NCI-H146 (cell line): ENCODE data around the gene CNBD2.
"Not testable (repeated sequence)": the region's sequence is repeated elsewhere in the genome, so short reads cannot be mapped to it uniquely, and the experiment has no call there.

Experiments
- DNase-seq: peaks from one replicate; lab custom pipeline; 2025; lab: John Stamatoyannopoulos, UW

Gene CNBD2

DNA sequence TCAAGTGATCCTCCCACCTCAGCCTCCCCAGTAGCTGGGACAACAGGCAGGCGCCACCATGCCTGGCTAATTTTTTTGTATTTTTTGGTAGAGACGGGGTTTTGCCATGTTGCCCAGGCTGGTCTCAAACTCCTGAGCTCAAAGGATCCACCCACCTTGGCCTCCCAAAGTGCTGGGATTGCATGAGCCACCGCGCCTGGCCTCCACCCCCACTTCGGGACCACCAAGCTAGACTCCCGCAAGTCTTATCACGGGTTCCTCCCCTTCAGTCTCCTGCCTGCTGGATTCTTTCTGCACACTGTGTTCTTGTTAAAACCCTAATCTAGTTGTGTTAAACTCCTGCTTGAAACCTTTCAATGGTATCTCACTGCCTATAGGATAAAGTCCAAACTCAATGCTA, 57.7 kb downstream of the CNBD2 start:
- DNase-seq: not testable (repeated sequence)

DNA sequence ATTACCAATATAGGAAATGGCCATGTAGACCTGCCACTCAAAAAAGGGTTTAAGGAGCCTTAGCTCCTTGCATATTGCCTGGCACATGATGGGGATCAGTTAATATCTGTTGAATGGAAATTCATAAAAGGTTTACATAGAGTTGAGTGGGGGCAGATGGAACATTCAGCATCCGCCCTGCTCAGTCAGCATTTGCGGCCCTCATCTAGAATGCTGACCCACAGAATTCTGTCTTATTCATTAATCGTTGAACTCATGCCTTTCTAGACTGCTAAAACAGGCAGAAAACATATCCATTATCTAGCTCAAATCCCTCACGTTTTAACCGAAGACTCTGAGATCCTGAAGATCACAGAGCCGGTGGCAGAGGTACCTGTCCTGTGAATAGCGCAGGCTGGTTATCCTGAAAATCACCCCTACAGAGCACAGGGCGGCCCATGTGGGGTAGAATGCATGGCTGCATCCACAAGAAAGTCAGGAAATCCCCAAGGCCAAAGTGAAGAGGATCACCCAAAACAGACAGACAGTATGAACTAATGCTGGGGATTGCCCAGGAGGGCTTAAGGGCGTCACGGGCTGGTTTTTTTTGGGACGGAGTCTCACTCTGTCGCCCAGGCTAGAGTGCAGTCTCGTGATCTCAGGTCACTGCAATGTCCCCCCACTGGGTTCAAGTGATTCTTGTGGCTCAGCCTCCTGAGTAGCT, 59.9 kb downstream of the CNBD2 start:
- DNase-seq: no peak

GRCh38 chr20:36030149-36030548, 61.8 kb downstream of the CNBD2 start:
- no peak for DNase-seq

DNA sequence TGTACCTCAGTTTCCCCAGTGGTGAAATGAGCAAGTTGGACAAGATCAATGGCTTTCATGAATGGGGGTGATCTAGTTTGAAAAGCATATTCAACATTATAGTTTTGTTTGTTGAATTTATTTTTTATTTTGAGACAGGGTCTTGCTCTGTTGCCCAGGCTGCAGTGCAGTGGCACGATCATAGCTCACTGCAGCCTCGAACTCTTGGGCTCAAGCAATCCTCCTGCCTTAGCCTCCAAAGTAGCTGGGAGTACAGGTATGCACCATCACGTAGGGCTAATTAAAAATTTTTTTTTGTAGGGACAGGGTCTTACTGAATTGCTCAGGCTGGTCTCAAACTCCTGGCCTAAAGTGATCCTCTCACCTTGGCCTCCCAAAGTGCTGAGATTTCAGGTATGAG, 63.4 kb downstream of the CNBD2 start:
- no peak for DNase-seq

DNA sequence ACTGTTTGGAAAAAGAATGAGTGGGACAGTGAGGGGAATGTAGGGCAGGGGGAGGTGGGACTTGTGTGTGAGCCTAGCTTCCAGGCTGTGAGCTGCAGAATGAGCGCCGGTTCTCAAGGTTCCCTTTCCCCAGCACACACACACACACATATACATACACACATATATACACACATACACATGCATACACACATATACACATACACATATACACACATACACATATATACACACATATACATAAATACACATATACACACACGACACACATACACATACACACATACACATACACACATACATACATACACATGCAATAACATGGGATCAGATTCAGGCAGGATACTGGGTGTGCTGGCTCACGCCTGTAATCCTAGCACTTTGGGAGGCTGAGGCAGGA, 66.5 kb downstream of the CNBD2 start:
- DNase-seq: no peak

GRCh38 chr20:36035745-36036144, 67.4 kb downstream of the CNBD2 start:
- DNase-seq: no peak

- DNase-seq: no peak
These were observed 68.3 kb downstream of the CNBD2 start for GRCh38 chr20:36036688-36037087.

- DNase-seq: no peak
These were observed 72.2 kb downstream of the CNBD2 start for GRCh38 chr20:36040571-36040970.

DNA sequence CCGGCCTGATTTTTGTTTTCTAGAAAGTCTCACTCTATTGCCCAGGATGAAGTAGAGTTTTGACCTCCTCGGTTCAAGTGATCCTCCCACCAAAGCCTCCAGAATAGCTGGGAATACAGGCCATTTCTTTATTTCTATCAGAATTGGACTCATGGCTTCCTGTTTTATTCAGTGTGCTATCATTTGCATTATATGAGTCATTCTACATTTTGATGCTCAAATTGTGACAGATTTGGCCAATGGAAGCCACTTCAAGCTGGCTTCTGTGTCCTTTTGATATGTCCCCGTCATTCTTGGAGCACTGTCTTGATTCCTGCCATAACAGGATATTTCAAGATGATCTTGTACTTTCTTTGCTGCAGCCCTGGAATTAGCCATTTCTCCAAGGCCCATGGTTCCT, 75.1 kb downstream of the CNBD2 start:
- DNase-seq: no peak

- no peak for DNase-seq
These were observed 75.6 kb downstream of the CNBD2 start for GRCh38 chr20:36043892-36044515.

DNA sequence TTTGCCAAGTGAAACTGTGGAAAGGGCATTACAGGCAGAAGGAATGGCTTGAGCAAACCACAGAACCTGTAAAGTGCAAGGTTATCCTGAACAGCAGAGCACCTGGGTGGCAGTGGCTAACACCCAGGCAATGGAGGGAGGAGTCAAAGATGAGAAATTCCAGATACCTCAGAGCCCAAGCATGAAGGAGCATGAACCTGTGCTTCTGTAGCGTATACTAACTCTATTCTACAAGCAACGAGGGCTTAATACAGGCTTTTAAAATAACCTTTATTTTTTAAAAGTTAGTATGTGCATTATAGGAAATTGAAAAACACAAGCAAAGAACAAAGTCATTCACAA, 77.0 kb downstream of the CNBD2 start:
- DNase-seq: no peak

DNA sequence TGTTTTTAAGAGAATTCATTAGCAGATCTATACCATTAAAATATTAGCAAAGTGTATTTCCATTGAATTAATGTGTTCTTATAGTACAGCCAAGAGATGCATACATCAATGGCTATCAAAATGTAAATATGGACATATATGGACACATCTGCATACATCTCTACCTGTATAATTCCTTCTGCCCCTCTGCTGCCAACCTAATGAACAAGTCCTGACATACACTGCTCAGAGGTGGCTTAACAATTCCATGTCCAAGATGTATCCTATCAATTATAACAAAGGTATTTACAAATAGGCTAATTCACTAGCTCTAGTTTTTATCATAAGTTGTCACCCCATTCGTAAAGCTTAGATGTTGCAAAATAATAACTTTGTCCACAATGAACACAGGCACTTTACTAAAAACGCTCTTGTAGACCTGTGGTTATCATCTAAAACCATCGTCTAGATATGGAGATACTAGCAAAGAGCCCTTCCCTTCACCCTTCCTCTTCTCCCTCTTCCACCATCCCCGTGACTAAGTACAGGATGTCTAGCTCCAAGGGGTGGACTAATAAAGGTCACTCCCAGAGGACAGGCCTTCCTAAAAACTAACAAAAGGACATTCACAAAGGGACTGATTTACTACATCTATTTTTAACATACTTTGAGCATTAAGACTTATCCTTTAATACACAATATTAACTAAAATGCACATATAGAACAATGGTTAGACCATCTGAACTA, 77.8 kb downstream of the CNBD2 start:
- not testable (repeated sequence) for DNase-seq

DNA sequence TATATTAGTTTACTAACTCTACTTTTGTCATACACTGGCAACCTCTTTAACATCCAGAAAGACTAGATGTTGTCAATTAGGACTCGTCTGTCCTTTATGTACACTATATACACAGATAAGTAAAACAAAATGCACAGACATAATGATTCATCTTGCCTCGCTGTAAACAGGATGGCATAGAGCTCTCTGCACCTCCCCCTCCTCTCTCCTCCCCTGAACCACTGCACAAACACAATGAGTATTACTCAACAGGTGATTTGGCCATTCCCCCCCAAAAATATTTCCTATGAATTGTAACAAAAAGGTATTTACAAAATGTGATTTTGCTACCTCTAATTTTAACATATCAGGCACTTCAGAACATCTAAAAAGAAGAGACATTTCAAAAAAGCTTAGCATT, 81.0 kb downstream of the CNBD2 start:
- not testable (repeated sequence) for DNase-seq

DNA sequence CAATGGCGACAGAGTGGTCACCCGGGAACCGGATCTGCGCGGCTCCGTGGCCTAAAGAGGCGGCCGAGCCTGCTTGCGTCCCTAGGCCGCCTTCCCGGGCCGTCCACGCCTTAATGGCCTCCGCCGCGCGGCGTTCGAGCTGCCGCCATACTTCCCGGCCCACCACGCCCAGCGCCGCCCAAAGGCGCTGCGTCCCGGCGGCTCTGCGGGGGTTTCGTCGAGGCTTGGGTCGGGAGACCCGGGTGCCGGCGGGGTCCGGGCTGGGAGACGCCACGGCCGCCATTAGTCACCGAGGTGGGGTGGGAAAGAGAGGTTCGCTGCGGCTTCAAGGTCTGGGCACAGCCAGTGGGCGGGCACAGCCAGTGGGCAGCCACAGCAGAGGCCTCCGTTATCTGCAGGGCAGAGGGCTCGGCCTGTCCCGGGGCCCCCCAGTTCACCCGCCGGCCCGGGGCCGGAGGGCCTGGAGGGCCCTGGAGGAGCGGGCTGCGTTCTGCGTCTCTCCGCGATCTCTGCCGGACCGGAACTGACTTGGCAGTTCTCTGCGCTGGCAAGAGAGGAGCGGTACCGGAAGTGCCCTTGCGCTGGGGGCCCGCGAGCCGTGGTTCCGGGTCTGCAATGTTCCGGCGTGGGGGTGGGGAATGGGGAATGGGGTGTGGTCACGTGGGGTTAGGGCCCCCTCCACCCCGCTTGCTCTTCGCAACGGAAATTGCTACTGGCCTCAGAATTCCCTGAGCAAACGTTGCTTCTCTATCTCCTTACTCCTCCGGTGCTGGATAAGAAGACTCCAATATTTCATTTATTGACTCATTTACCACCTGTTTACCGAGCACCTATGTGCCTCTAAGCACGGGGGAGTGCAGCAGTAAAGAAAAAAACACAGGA, 82.3 kb downstream of the CNBD2 start:
- peak; percentile 94 for DNase-seq

DNA sequence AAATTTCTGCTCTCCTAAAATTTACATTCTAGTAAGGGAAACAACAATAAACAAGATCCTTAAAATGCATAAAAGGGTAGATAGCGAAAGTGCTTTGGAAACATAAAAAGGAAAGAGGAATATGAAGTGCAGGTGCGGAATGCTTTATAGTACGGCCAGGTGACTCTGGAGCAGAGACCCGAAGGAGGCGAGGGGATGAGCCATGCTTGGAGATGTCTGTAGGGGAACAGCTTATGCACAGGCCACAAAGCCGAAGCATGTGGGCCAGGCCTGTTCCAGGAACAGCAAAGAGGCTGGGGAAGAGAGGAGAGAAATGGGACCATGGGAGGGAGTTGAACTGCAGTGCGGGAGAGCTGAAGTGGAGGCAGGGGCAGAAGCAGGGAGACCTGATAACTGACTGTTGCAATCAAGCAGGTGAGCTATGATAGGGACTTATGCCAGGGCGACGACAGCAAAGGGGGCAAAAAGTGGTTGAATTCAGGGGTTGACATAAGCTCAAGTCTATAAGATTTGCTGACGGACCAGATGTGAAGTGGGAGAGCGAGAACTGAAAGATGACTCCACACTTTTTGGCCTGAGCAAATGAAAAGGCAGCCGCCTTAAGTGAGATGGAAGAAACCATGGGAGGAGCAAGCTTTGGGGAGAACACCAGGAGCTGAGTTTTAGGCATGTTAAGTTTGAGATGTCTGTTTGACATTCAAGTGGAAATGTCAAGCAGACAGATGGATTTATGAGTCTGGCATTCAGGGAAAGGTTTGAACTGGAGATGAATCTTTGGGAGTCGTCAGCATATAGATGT, 83.1 kb downstream of the CNBD2 start:
- peak; percentile 25 for DNase-seq

DNA sequence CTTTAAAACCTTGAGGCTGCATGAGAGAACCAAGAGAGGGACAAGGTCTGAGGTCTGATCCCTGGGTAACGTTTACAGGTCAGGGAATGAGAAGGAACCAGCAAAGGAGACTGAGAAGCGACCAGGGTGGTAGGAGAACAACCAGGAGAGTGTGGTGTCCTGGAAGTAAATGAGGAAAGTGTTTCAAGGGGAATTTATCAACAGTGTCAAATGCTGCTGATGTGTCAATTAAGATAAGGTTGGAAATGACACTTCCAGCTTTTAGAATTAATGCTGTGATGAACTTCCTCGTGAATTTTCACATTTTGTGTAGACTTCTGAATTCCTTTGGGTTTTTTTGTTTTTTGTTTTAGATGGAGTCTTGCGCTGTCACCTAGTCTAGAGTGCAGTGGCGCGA, 83.7 kb downstream of the CNBD2 start:
- no peak for DNase-seq

DNA sequence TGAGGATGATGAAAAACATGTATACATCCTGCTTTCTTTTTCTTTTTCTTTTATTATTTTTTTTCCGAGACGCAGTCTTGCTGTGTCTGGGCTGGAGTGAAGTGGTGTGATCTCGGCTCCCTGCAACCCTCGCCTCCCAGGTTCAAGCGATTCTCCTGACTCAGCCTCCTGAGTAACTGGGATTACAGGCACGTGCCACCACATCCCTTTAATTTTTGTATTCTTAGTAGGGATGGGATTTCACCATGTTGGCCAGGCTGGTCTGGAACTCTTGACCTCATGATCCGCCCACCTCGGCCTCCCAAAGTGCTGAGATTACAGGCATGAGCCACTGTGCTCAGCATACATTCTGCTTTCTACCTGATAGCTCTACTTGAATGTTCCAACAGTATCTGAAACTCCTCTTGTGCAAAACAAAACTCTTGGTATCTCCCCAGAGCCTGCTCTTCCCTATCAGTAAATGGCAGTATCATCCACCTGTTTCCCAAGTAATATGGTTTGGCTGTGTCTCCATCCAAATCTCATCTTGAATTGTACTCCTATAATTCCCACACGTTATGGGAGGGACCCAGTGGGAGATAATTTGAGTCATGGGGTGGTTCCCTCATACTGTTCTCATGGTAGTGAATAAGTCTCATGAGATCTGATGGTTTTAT, 85.6 kb downstream of the CNBD2 start:
- not testable (repeated sequence) for DNase-seq

- DNase-seq: no peak
These were observed 86.8 kb downstream of the CNBD2 start for GRCh38 chr20:36055145-36055544.

- no peak for DNase-seq
These were observed 92.3 kb downstream of the CNBD2 start for GRCh38 chr20:36060676-36061075.

GRCh38 chr20:36061754-36062153, 93.4 kb downstream of the CNBD2 start:
- no peak for DNase-seq

GRCh38 chr20:36062799-36063198, 94.4 kb downstream of the CNBD2 start:
- DNase-seq: no peak
